GM18951 (cell line): Measurements from ENCODE around the gene GSTT2B.
"Not testable (repeated sequence)": the region's sequence is repeated elsewhere in the genome, so short reads cannot be mapped to it uniquely, and the experiment has no call there.

Experiments
- POLR2A ChIP-seq: IDR thresholded peaks from 4 replicates; pipeline ENCODE4 v1.6.1; 2011; ENCODE audit warnings: mild to moderate bottlenecking; ENCODE audit not compliant: insufficient read length, insufficient read depth; ENCODE audit errors: extremely low read depth
- in situ Hi-C: fragments of 300-500 bp; cut with MboI; formaldehyde crosslinking; loops from one replicate; pipeline ENCODE4 v1.12.0; 2022; ENCODE audit warnings: low sequenced_read_pairs, mixed read lengths, inconsistent platforms; ENCODE audit not compliant: unreplicated experiment

GSTT2B gene

GRCh38 chr22:23971927-23972326, 10.9 kb upstream of the GSTT2B start:
- in situ Hi-C loops: not testable (repeated sequence)
- TF ChIP-seq POLR2A: peak; percentile 2

- in situ Hi-C loops: no loop called here
- peak; percentile 1 for TF ChIP-seq POLR2A
These were observed 10.0 kb upstream of the GSTT2B start for GRCh38 chr22:23970816-23971486.

- in situ Hi-C loops: no loop called here
- no peak for TF ChIP-seq POLR2A
These were observed 9.2 kb upstream of the GSTT2B start for GRCh38 chr22:23970201-23970641.

GRCh38 chr22:23969071-23969470, 8.1 kb upstream of the GSTT2B start:
- in situ Hi-C loops: no loop called here
- TF ChIP-seq POLR2A: no peak

- in situ Hi-C loops: not testable (repeated sequence)
These were observed 5.6 kb upstream of the GSTT2B start, which contains the start of gene DDTL for GRCh38 chr22:23966568-23966967. TSS of gene DDTL (plus strand) at chr22:23966888. CDS start at chr22:23966915, 27 bp downstream.

GRCh38 chr22:23966094-23966493, 5.1 kb upstream of the GSTT2B start:
- in situ Hi-C loops: not testable (repeated sequence)

- in situ Hi-C loops: not testable (repeated sequence)
These were observed 4.6 kb downstream of the GSTT2B start for GRCh38 chr22:23956301-23956900.

DNA sequence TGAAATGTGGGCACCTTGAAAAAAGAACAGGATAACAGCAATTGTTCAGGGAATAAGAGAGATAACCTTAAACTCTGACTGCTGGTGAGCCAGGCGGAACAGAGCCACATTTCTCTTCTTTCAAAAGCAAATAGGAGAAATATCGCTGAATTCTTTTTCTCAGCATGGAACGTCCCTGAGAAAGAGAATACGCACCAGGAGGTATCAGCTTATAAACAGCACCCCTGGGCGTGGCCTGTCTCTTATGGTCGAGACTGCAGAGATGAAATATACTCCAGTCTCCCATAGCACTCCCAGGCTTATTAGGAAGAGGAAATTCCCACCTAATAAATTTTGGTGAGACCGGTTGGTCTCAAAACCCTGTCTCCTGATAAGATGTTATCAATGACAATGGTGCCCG, 5.1 kb downstream of the GSTT2B start:
- in situ Hi-C loops: not testable (repeated sequence)

- in situ Hi-C loops: loop anchor here (5.0 kb wide), 1 partner anchor 32 kb away; no protein-coding TSS in a partner anchor
These were observed 6.0 kb downstream of the GSTT2B start for GRCh38 chr22:23954991-23955305.

DNA sequence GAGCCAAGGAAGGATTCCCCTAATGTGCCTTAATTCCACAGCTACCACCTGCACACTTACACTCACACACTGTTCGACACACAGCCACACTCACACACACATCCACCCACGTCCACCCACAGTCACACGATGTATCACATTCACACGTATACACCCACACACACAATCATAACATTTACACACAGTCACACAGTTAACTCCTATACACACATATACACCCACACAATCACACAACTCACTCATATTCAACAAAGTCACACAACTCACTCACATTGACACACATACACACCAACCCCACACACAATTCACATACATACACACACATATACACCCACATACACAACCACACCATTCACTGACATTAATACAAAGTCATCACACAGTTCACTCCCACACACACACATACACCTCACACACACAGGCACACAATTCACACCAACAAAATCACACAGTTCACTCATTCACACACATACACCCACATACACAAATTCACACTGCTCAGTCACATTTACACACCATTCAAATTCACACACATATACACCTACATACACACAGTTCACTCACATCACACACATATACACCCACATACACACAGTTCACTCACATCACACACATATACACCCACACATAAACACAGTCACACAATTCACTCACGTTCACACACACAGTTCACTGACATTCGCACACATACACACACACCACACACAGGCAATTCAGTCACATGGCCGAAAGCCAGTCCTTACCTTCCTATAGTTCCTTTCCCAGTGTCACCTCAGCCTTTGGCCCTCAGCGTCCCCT, 6.6 kb downstream of the GSTT2B start:
- in situ Hi-C loops: loop anchor here (5.0 kb wide), 1 partner anchor 33 kb away; no protein-coding TSS in a partner anchor

GRCh38 chr22:23953485-23953884, 7.5 kb downstream of the GSTT2B start:
- in situ Hi-C loops: loop anchor here (5.0 kb wide), 1 partner anchor 34 kb away; no protein-coding TSS in a partner anchor

- in situ Hi-C loops: loop anchor here (5.0 kb wide), 1 partner anchor 34 kb away; no protein-coding TSS in a partner anchor
These were observed 8.1 kb downstream of the GSTT2B start for GRCh38 chr22:23952794-23953405.

- in situ Hi-C loops: loop anchor here (5.0 kb wide), 1 partner anchor 36 kb away; no protein-coding TSS in a partner anchor
These were observed 9.6 kb downstream of the GSTT2B start for GRCh38 chr22:23951383-23951782.

DNA sequence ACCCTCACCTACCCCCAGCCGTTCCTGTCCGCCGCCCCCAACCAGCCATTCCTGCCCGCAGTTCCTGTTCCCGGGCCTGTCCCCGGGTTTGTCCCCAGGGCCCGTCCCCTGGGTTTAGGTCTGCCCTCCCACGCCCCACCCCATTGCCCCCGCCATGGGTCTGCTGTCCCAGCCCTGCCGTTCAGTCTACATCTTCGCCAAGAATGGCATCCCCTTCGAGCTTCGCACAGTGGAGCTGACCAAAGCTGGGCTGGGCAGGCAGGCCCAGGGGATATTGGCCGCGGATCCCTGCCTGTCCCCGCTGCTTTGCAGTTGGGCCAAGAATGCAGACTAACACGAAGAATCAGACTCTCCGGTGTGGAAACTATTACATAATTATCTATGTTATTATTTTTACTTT, 11.2 kb downstream of the GSTT2B start:
- in situ Hi-C loops: loop anchor here (5.0 kb wide), 1 partner anchor 38 kb away; no protein-coding TSS in a partner anchor

DNA sequence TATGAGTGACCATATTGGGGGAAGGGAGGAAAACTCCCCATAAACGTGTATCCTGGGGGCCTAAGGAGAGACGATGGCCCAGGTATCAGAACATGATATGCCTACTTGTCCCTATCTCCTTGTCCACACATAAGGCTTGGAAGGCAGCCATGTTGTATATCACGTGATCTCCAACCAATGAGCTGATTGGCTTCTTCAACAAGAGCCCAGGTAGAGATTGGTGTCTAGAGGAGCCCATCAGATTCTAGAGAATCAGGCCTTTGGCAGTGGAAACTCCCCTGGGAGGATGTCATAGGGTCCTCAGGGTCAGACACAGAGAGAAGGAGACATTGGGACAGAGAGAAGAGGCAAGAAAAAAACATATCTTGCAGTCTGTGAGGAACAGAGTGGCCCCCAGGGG, 13.6 kb downstream of the GSTT2B start:
- in situ Hi-C loops: not testable (repeated sequence)

- in situ Hi-C loops: not testable (repeated sequence)
These were observed 20.8 kb downstream of the GSTT2B start for GRCh38 chr22:23940166-23940565.
